LNCaP clone FGC (cell line): ENCODE measurements around the gene COLEC12.
A peak's percentile ranks its signal among the peaks of the same experiment; 100 is the strongest.

Experiments
- DNase-seq: peaks from one replicate; pipeline ENCODE4 v3.0.0-alpha.2; 2011; ENCODE audit warnings: low read depth
- H3K4me3 ChIP-seq: 2 replicates; pipeline ENCODE4 v1.5.1; 2011; ENCODE audit warnings: mild to moderate bottlenecking, low read depth, low read length, control low read depth
- TF ChIP-seq, protein P1 (sequence below): IDR thresholded peaks from 2 replicates; pipeline ENCODE4 v1.5.1; 2012; ENCODE audit warnings: mild to moderate bottlenecking; ENCODE audit not compliant: control insufficient read depth, insufficient read depth; ENCODE audit errors: extremely low read depth

Gene COLEC12

DNA sequence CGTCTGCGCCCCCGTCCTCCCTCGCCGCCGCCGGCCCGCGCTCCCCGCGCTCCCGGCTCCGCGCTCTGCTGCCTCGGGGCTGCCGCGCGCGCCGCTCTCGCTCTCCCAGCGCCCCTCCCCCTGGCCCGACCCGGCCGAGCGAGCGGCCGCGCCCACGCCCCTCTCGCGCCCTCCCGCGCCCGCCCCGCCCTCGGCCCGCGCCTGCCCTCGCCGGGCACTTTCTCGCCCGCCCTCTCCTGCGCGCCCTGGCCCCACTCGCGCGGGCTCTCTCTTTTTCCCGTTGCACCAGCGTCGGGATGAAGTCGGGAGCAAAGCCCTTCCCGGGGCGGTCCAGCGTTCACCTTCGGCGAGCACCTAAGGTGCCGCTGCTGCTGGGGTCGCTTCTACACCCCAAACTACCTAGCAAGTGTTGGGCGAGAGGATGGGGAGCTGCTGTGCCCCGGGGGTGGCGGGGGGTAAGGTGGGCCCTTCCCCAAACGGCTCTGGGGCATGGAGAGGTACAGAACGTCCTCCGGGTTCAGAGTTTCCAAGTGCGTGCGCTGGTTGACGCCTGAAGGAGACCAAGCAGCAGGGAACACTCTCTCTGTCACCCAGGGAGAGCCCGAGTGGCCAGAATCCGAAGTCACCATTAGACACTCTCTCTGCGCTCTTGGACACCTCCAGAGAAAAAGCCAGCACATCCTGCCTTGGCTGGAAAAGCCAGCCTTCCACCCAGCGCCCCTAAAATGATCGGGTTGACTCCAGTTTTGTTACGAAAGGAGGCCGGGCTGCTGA is at the start of gene COLEC12:
Gene COLEC12, minus strand, starts transcription at position 70 of the 774 bp plus-strand sequence. CDS start 187 bp downstream, outside the sequence.
- no peak for DNase-seq
- TF ChIP-seq, protein P1, sequence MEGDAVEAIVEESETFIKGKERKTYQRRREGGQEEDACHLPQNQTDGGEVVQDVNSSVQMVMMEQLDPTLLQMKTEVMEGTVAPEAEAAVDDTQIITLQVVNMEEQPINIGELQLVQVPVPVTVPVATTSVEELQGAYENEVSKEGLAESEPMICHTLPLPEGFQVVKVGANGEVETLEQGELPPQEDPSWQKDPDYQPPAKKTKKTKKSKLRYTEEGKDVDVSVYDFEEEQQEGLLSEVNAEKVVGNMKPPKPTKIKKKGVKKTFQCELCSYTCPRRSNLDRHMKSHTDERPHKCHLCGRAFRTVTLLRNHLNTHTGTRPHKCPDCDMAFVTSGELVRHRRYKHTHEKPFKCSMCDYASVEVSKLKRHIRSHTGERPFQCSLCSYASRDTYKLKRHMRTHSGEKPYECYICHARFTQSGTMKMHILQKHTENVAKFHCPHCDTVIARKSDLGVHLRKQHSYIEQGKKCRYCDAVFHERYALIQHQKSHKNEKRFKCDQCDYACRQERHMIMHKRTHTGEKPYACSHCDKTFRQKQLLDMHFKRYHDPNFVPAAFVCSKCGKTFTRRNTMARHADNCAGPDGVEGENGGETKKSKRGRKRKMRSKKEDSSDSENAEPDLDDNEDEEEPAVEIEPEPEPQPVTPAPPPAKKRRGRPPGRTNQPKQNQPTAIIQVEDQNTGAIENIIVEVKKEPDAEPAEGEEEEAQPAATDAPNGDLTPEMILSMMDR, result no peak
- peak within 1 kb of the TSS; percentile 64 for H3K4me3 ChIP-seq

DNA sequence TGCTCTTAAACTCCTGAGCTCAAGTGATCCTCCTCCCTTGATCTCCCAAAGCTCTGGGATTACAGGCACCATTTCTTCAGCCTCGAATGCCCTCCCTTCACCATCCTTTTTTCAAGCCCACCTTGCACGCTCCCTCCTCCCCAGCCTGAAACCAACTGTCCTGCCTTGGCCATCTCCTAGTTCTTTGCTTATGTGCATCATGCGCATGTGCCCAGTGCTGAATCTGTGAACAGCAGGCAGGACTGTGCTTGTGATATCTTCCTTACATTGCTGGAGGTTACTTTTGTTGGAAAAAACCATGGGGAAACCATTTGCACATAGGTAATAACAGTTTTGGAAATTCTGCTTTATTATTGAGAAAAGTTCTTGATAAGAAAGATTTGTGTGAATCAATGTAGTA is 49.5 kb upstream of the COLEC12 start:
- no peak overlapping the region for H3K4me3 ChIP-seq
- no peak for DNase-seq

DNA sequence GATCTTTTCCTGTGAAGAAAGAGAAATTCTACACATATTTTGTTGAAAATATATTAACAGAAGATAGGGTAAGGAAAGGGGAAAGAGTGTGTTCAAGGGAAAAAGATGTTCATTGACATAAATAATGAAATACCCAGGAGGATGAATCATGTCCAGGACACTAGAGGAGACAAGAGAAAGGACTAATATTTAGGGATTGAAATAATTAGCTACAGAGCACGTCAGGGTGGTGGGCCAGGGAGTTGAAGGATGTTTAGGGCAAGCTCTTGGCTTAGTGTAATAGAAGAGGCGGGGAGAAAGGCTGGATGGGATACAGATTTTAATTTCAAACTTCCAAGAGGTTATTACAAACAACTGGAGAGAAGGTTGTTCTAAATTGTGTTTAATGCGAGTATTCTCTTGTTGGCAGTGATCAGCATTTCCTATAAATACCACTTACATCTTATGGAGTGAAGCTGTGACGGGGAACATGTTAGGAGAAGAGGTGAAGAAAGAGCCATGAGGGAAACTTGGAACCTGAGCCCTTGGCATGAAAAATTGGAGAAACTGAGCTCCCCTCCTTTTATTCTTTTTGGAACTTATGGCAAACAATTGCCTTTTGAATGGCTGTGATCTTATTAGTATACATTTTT is 43.1 kb upstream of the COLEC12 start:
- TF ChIP-seq, protein P1, result no peak
- no peak overlapping the region for H3K4me3 ChIP-seq
- DNase-seq, result no peak

More for the DNA sequence above, 49.5 kb upstream of the COLEC12 start:
- TF ChIP-seq, protein P1, result no peak

DNA sequence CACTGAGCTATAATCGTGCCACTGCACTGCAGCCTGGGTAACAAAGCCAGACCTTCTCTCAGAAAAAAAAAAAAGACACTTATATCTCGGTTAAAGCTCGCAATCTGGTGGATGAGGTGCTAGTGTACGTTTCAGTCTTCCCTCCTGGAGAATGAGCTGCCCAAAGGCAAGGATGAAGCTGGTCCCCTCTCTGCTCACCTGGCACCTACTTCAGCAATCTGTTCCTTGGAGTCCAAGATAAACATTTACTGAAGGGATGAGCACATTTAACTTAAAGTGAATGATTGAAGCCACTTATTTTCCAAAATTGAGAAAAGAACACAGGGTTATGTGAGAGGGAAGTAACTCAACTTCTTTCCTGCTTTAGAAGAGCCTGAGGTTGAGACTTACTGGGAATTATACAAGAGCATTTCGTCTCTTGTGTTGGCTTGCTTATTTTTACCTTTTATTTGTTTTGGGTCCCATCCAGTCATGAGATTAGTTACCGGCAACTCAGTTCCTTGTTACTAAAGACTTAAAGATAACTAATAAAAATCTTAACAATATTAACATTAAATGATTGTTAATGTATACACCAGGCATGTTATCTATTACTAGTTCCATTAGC is 33.6 kb upstream of the COLEC12 start:
- TF ChIP-seq, protein P1, result no peak
- no peak overlapping the region for H3K4me3 ChIP-seq
- peak; percentile 78 for DNase-seq

DNA sequence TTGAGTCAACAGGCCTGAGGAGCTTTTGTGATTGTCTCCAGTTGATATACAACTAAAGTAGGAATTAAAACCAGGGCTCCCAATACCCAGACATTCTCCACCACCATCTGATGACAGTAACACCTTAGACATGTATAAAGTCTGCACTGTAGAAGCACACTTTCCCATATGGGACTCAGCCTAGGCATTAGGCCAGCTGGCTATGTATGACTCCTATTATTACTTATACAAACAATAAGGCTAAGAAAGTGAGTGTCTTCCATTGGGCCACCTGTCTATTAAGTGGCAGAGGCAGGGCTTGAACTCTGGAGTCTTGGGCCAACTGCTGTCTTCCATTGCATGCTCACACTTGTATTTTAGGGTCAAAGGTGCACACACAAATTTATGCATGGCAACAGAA is 32.1 kb upstream of the COLEC12 start:
- H3K4me3 ChIP-seq, result no peak overlapping the region
- DNase-seq, result peak; percentile 52
- TF ChIP-seq, protein P1, result no peak

DNA sequence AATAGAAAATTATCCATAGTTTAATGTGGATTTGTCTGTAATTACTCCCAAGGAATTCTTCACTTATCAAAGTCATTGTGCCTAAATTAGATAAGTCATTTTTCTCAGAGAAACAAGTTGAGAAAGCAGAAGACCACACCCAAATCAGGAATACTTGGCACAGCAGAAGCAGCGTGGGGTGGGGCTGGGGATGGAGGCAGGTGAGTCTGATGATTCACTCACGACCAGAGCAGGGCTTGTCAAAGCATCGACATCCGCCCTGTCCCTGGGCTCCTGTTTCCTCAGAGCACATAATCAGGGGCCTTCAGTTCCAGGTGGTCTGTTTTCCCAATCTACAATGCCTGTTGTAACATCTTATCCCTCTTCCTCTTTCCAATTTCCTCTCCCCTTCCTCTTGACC is 31.5 kb upstream of the COLEC12 start:
- DNase-seq, result no peak
- TF ChIP-seq, protein P1, result no peak
- no peak overlapping the region for H3K4me3 ChIP-seq

DNA sequence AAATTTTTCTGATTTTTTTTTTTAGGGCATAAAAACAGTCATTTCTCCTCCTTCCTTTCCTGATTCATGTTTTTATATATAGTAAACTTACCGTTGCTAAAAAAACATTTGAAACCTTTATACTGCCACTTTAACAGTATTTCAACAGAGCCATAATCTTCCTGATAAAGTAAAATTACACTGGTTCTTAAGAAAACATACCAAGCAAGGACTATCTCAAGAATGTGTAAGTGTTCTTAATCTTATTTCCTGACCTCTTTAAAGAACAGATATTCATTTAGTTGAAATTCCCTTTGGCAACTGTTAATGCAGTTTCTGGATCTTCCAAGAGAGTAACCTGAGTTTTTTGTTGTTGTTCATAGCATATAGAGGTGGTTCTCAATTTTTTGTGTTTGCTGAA is 26.6 kb upstream of the COLEC12 start:
- H3K4me3 ChIP-seq, result no peak overlapping the region
- TF ChIP-seq, protein P1, result no peak
- DNase-seq, result no peak
